ENCODE data around the gene PSMB7. TPM values are rescaled to one million over a fixed set of nuclear protein-coding genes. Genes with fewer than 3 reads are reported as not detected.

The PSMB7 gene
- total and polyA plus RNA-seq, 2 of the 8 experiments (the other 6 are each of a cell fraction or from before 2014, with no cell fraction given), result 222 to 357 TPM

DNA sequence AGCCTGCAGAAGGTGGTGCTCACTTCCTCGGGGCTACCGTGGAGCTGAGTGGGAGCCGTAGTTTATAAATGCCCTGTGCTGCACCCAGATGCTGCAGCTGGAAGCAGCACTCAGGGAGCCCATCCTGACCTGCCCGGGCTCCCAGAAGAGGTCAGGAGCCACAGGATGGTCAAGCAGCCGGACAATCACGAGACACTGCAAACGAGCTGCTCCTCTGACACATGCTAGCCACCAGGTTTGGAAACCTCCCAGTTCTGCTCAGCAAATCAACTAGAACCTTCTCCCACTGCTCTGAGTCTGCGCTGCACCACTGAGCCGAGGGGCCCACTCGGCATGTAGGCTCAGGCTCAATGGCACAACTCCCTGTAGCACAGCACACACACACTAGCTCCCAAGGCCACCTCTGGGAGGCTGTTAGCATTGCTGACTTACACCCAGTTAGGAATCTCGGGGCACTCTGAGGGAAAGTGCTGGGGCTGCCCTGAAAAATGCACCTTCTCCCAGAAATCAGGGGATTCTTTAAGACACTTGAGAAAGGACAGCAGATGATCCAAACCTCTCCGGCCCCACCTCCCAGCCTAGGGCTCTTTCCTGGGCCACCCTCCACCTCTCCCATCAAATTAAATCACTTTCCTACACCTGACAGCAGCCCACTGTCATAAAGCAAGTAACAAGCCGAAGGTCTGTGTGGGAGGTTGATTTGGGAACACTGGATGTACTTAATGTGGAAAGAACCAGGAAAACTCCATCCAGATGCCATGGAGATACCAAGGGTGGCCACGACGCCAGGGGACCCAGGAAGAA, 59.1 kb downstream of the PSMB7 start:
- H2BK15ac ChIP-seq (ENCODE audit: low read length), result no peak overlapping the region
- H3K79me2 ChIP-seq (ENCODE audit: control insufficient read depth in 1 of 2, insufficient read depth in 2 of 2, low read length in 2 of 2), result peaks cover 0 to 49% of the 10 kb centered on the region in 2 experiments; a peak in 2 of 4 replicates
- H3K4me2 ChIP-seq (ENCODE audit: insufficient read depth in 1 of 2, low read depth in 2 of 2, low read length in 2 of 2), result no peak overlapping the region
- H3K56ac ChIP-seq (replicated peaks; ENCODE audit: insufficient read length, low read depth, low read length), result no peak overlapping the region
- no peak overlapping the region for H3K23ac ChIP-seq (ENCODE audit: insufficient read length)
- no peak overlapping the region for H2BK5ac ChIP-seq (ENCODE audit: low read depth, low read length)
- H3K4me3 ChIP-seq (ENCODE audit: extremely low read depth in 1 of 4, insufficient read depth in 2 of 4, low read depth in 3 of 4, low read length in 4 of 4), result no peak overlapping the region
- no peak overlapping the region for H3K9ac ChIP-seq (replicated peaks in 1 of 4; ENCODE audit: extremely low read depth in 1 of 4, low read depth in 3 of 4, low read length in 3 of 4)
- H3K9me3 ChIP-seq (ENCODE audit: insufficient read depth in 2 of 2, low read depth in 1 of 2, low read length in 1 of 2), result no peaks in the 10 kb centered on the region
- no peak overlapping the region for H4K91ac ChIP-seq (replicated peaks; ENCODE audit: insufficient read length, low read length)
- no peak for TF ChIP-seq KDM5A (IDR thresholded peaks at IDR 0.05; ENCODE audit: low read length)
- TF ChIP-seq CTBP2 (IDR thresholded peaks at IDR 0.05; ENCODE audit: borderline replicate concordance, insufficient read depth, insufficient read length, low read length), result no peak
- no peak for TF ChIP-seq RXRA (IDR thresholded peaks at IDR 0.05; ENCODE audit: insufficient read depth, low read depth, low read length)
- no peak for TF ChIP-seq TEAD4 (IDR thresholded peaks at IDR 0.05; ENCODE audit: low read depth, low read length)
- TF ChIP-seq JUND (IDR thresholded peaks at IDR 0.05; ENCODE audit: low read length), result no peak
- TF ChIP-seq, protein P1, sequence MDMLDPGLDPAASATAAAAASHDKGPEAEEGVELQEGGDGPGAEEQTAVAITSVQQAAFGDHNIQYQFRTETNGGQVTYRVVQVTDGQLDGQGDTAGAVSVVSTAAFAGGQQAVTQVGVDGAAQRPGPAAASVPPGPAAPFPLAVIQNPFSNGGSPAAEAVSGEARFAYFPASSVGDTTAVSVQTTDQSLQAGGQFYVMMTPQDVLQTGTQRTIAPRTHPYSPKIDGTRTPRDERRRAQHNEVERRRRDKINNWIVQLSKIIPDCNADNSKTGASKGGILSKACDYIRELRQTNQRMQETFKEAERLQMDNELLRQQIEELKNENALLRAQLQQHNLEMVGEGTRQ (IDR thresholded peaks at IDR 0.05; ENCODE audit: low read length), result no peak
- no peak overlapping the region for H3K18ac ChIP-seq (ENCODE audit: extremely low read depth, low read length)
- H3K36me3 ChIP-seq (ENCODE audit: control insufficient read depth in 2 of 4, insufficient read depth in 4 of 4, low read length in 3 of 4), result peaks cover 9 to 20% (median 15%) of the 10 kb centered on the region in 4 experiments
- no peak overlapping the region for H3K14ac ChIP-seq (ENCODE audit: insufficient read length)
- no peak overlapping the region for H2AK5ac ChIP-seq (ENCODE audit: low read depth, low read length)
- H2BK20ac ChIP-seq (ENCODE audit: low read length), result no peak overlapping the region
- no peak overlapping the region for H4K5ac ChIP-seq (ENCODE audit: insufficient read length, low read depth, low read length)
- WGBS, 2 experiments (ENCODE audit: extremely low coverage in 1 of 2, insufficient coverage in 1 of 2, insufficient read length in 1 of 2, insufficient replicate concordance in 2 of 2, low coverage in 1 of 2, low lambda C conversion rate in 2 of 2, missing lambda C conversion rate in 1 of 2), result 90% methylated on average over 15 of the region's 15 CpGs; no CpG with 5 or more reads in 1 of the 2 experiments
- H3K79me1 ChIP-seq (ENCODE audit: low read depth, low read length), result peaks cover 15% of the 10 kb centered on the region
- POLR2A ChIA-PET (ENCODE audit: partially characterized antibody), result interaction anchor here (1.7 to 2.1 kb wide), 2 partner anchors 10 to 14 kb away, joined by 5 to 9 read pairs; no protein-coding TSS in a partner anchor
- no peak for FAIRE-seq
- H3K27me3 ChIP-seq (replicated peaks in 1 of 4; ENCODE audit: control insufficient read depth in 3 of 4, extremely low read depth in 1 of 4, insufficient read depth in 3 of 4, low read length in 3 of 4), result no peaks in the 10 kb centered on the region
- H3K23me2 ChIP-seq (ENCODE audit: low read depth, low read length), result no peaks in the 10 kb centered on the region
- no peak overlapping the region for H3K4ac ChIP-seq (replicated peaks; ENCODE audit: insufficient read length, low read depth, low read length)
- no peak overlapping the region for H3K27ac ChIP-seq (ENCODE audit: low read depth, low read length)
- H2BK120ac ChIP-seq (replicated peaks; ENCODE audit: low read depth, low read length), result no peak overlapping the region
- H3K4me1 ChIP-seq (replicated peaks in 1 of 4; ENCODE audit: control insufficient read depth in 3 of 4, insufficient read depth in 4 of 4, low read length in 3 of 4), result no peaks in the 10 kb centered on the region
- H4K8ac ChIP-seq (ENCODE audit: extremely low read depth, insufficient read depth, low read length), result no peak overlapping the region
- no peak overlapping the region for H2AFZ ChIP-seq (ENCODE audit: low read length)
- CTCF ChIA-PET (ENCODE audit: partially characterized antibody), result interaction anchor here (0.7 to 1.6 kb wide), 7 partner anchors 9 to 62 kb away, joined by 3 to 4 read pairs (median 3); no protein-coding TSS in a partner anchor
- peaks cover 13 to 28% of the 10 kb centered on the region in 2 experiments for H4K20me1 ChIP-seq (replicated peaks in 1 of 2; ENCODE audit: control insufficient read depth in 1 of 2, insufficient read depth in 2 of 2, low read length in 2 of 2)
- no peak for DNase-seq (ENCODE audit: low read depth in 1 of 2, low spot score in 2 of 2)
- H2BK12ac ChIP-seq (ENCODE audit: low read depth, low read length), result no peak overlapping the region

Measured in H1 (cell line).